HepG2 (cell line): Measurements from ENCODE around the gene ATP11B. TPM values are rescaled to one million over a fixed set of nuclear protein-coding genes. Genes with fewer than 3 reads are reported as not detected.

Experiments
- GLI4 ChIP-seq: sonication (generic); formaldehyde crosslinking; IDR thresholded peaks from 2 replicates; pipeline ENCODE4 v1.5.1; 2020; ENCODE audit warnings: missing genetic modification reagents, mild to moderate bottlenecking, moderate library complexity, borderline replicate concordance
- GMEB1 ChIP-seq: sonication (generic); formaldehyde crosslinking; IDR thresholded peaks from 2 replicates; pipeline ENCODE4 v1.5.1; 2020; ENCODE audit warnings: missing genetic modification reagents, mild to moderate bottlenecking, borderline replicate concordance
- KMT2B ChIP-seq: IDR thresholded peaks from 2 replicates; pipeline ENCODE4 v1.6.1; 2016; ENCODE audit warnings: missing genetic modification reagents, missing compliant biosample characterization
- MTA1 ChIP-seq: sonication (generic); formaldehyde crosslinking; IDR thresholded peaks from 2 replicates; pipeline ENCODE4 v1.4.0; 2020; ENCODE audit warnings: missing genetic modification reagents, mild to moderate bottlenecking, borderline replicate concordance
- RFXAP ChIP-seq: sonication (generic); formaldehyde crosslinking; IDR thresholded peaks from 2 replicates; pipeline ENCODE4 v1.4.0; 2020; ENCODE audit warnings: missing genetic modification reagents, borderline replicate concordance
- STAT6 ChIP-seq: sonication (generic); formaldehyde crosslinking; IDR thresholded peaks from 2 replicates; pipeline ENCODE4 v1.4.0; 2020; ENCODE audit warnings: missing genetic modification reagents, mild to moderate bottlenecking, borderline replicate concordance
- TEF ChIP-seq: sonication (generic); formaldehyde crosslinking; IDR thresholded peaks from 2 replicates; pipeline ENCODE4 v1.5.0; 2020; ENCODE audit warnings: missing genetic modification reagents
- ZBTB14 ChIP-seq: sonication (generic); formaldehyde crosslinking; IDR thresholded peaks from 2 replicates; pipeline ENCODE4 v1.4.0; 2020; ENCODE audit warnings: missing genetic modification reagents
- ZFX ChIP-seq: sonication (generic); formaldehyde crosslinking; IDR thresholded peaks from 2 replicates; pipeline ENCODE4 v1.4.0; 2020; ENCODE audit warnings: mild to moderate bottlenecking, low read depth, missing genetic modification reagents, moderate library complexity
- polyA plus RNA-seq, 8 experiments: library from polyadenylated mRNA; depleted of rRNA in 3 of 8; stranded (reverse) in 7 of 8; unstranded in 1 of 8; fragments of >200 nt; fragmentation: Illumina TruSeq in 4 of 8; extraction: Trizol in 4 of 8; gene quantifications; 2 replicates each; pipeline versions ENCODE4 v1.2.1 to v1.2.3, GENCODE V29; 2011 to 2016; ENCODE audit warnings: low read depth in 4 of 8, missing spikeins in 1 of 8, mixed read lengths in 1 of 8; ENCODE audit not compliant: insufficient read depth in 1 of 8
- total RNA-seq, 5 experiments: library from RNA; depleted of rRNA; stranded (reverse); fragments of >200 nt; fragmentation: Illumina TruSeq; extraction: Trizol; gene quantifications; 2 replicates each; pipeline ENCODE4 v1.2.3, GENCODE V29; 2016; ENCODE audit warnings: low read depth in 1 of 5
- TF ChIP-seq, protein P1 (sequence below), 2 experiments: fragments of 450-650 bp in 1 of 2; sonication (generic) in 1 of 2; formaldehyde crosslinking in 1 of 2; IDR thresholded peaks; 2 replicates each; pipeline versions ENCODE4 v1.6.1 to v1.8.0; 2016 to 2022; ENCODE audit warnings: antibody characterized with exemption in 1 of 2, mild to moderate bottlenecking in 1 of 2, missing genetic modification reagents in 1 of 2

The ATP11B gene
- total and polyA plus RNA-seq, 2 of the 13 experiments (the other 11 are each of a cell fraction or from before 2014, with no cell fraction given), result 10.1 to 22.9 TPM

DNA sequence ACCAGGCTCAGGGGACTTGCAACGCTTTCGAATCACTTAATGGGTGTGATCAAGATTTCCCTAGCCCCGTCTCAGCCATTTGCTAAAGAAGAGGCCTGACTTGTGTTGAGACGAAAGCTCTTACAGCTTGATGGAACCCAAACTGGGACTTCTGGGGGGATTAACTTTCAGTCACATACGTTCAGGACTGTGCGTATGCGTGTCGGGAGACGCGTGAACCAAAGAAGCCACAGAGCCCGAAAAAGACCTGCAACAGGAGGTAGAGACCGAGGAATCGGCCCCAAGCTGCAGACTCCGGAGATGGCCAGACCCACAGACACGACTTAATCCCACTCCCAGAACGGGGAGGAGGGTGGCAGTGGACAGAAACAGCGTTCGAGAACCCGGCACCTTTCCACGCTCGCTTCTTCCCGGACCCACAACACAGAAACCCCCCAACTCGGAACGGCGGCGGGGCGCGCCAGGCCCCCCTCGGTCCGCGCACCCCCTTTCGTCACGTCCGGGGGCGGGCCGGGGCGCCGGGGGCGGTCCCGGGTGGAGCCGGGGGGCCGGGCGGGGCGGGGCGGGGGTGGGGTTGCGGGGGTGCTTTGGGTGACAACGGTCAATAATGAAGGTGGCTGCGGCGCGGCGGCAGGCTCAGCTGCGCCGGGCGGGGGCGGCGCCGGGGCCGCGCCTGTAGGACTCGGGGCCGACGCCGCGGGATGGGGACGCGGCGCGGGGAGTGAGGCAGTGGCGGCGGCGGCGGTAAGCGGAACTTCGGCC is at the start of gene ATP11B (continued):
- TF ChIP-seq GLI4 (CRISPR knock-in tag), result 0 out of 2 replicates have a peak, but pooled peaks have one; percentile 80
- TF ChIP-seq, protein P1, sequence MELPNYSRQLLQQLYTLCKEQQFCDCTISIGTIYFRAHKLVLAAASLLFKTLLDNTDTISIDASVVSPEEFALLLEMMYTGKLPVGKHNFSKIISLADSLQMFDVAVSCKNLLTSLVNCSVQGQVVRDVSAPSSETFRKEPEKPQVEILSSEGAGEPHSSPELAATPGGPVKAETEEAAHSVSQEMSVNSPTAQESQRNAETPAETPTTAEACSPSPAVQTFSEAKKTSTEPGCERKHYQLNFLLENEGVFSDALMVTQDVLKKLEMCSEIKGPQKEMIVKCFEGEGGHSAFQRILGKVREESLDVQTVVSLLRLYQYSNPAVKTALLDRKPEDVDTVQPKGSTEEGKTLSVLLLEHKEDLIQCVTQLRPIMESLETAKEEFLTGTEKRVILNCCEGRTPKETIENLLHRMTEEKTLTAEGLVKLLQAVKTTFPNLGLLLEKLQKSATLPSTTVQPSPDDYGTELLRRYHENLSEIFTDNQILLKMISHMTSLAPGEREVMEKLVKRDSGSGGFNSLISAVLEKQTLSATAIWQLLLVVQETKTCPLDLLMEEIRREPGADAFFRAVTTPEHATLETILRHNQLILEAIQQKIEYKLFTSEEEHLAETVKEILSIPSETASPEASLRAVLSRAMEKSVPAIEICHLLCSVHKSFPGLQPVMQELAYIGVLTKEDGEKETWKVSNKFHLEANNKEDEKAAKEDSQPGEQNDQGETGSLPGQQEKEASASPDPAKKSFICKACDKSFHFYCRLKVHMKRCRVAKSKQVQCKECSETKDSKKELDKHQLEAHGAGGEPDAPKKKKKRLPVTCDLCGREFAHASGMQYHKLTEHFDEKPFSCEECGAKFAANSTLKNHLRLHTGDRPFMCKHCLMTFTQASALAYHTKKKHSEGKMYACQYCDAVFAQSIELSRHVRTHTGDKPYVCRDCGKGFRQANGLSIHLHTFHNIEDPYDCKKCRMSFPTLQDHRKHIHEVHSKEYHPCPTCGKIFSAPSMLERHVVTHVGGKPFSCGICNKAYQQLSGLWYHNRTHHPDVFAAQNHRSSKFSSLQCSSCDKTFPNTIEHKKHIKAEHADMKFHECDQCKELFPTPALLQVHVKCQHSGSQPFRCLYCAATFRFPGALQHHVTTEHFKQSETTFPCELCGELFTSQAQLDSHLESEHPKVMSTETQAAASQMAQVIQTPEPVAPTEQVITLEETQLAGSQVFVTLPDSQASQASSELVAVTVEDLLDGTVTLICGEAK (IDR thresholded peaks at IDR 0.05), result no peak
- TF ChIP-seq, protein P1 (CRISPR knock-in tag; IDR thresholded peaks at IDR 0.05), result peak; percentile 49; the same call in 1 of the 2 replicates
- TF ChIP-seq RFXAP (CRISPR knock-in tag), result 0 out of 2 replicates have a peak, but pooled peaks have one; percentile 24
- peak; percentile 63; the same call in 1 of the 2 replicates for TF ChIP-seq GMEB1 (CRISPR knock-in tag)
- TF ChIP-seq ZBTB14, result peak; percentile 30; the same call in 1 of the 2 replicates
- TF ChIP-seq TEF (CRISPR knock-in tag), result 0 out of 2 replicates have a peak, but pooled peaks have one; percentile 28
- peak; percentile 81 for TF ChIP-seq KMT2B (CRISPR knock-in tag)
- TF ChIP-seq MTA1 (CRISPR knock-in tag), result 0 out of 2 replicates have a peak, but pooled peaks have one; percentile 15
- peak; percentile 34; the same call in 1 of the 2 replicates for TF ChIP-seq ZFX (CRISPR knock-in tag)
- TF ChIP-seq STAT6, result no peak
